ENCODE data around the gene KCND3.
"Not testable (repeated sequence)": the region's sequence is repeated elsewhere in the genome, so short reads cannot be mapped to it uniquely, and the experiment has no call there.

Gene KCND3

GRCh38 chr1:111818546-111818945 is 170.9 kb downstream of the KCND3 start:
- DNase-seq (ENCODE audit: low read depth in 3 of 3, low spot score in 1 of 3): no peak

GRCh38 chr1:111818081-111818480 is 171.4 kb downstream of the KCND3 start:
- no peak for DNase-seq (ENCODE audit: low read depth in 3 of 3, low spot score in 1 of 3)

GRCh38 chr1:111814642-111815041 is 174.8 kb downstream of the KCND3 start:
- no peak for DNase-seq (ENCODE audit: low read depth in 3 of 3, low spot score in 1 of 3)

GRCh38 chr1:111814305-111814628 is 175.2 kb downstream of the KCND3 start:
- no peak for DNase-seq (ENCODE audit: low read depth in 3 of 3, low spot score in 1 of 3)

GRCh38 chr1:111813440-111814304 is 175.8 kb downstream of the KCND3 start:
- DNase-seq (ENCODE audit: low read depth in 3 of 3, low spot score in 1 of 3): no peak

- DNase-seq (ENCODE audit: low read depth in 3 of 3, low spot score in 1 of 3): no peak
These were observed 177.2 kb downstream of the KCND3 start for GRCh38 chr1:111812306-111812705.

GRCh38 chr1:111811891-111812290 is 177.6 kb downstream of the KCND3 start:
- no peak for DNase-seq (ENCODE audit: low read depth in 3 of 3, low spot score in 1 of 3)

- DNase-seq (ENCODE audit: low read depth in 3 of 3, low spot score in 1 of 3): no peak
These were observed 184.2 kb downstream of the KCND3 start for GRCh38 chr1:111805251-111805650.

GRCh38 chr1:111804776-111805175 is 184.7 kb downstream of the KCND3 start:
- no peak for DNase-seq (ENCODE audit: low read depth in 3 of 3, low spot score in 1 of 3)

- no peak for DNase-seq (ENCODE audit: low read depth in 3 of 3, low spot score in 1 of 3)
These were observed 185.5 kb downstream of the KCND3 start for GRCh38 chr1:111803951-111804350.

GRCh38 chr1:111802984-111803383 is 186.5 kb downstream of the KCND3 start:
- no peak for DNase-seq (ENCODE audit: low read depth in 3 of 3, low spot score in 1 of 3)

GRCh38 chr1:111802110-111802509 is 187.4 kb downstream of the KCND3 start:
- DNase-seq (ENCODE audit: low read depth in 3 of 3, low spot score in 1 of 3): no peak

- no peak for DNase-seq (ENCODE audit: low read depth in 3 of 3, low spot score in 1 of 3)
These were observed 188.2 kb downstream of the KCND3 start for GRCh38 chr1:111801071-111801850.

GRCh38 chr1:111799722-111800121 is 189.7 kb downstream of the KCND3 start:
- DNase-seq (ENCODE audit: low read depth in 3 of 3, low spot score in 1 of 3): not testable (repeated sequence)

GRCh38 chr1:111798580-111798979 is 190.9 kb downstream of the KCND3 start:
- DNase-seq (ENCODE audit: low read depth in 3 of 3, low spot score in 1 of 3): no peak

- DNase-seq (ENCODE audit: low read depth in 3 of 3, low spot score in 1 of 3): no peak
These were observed 194.1 kb downstream of the KCND3 start for GRCh38 chr1:111795401-111795800.

GRCh38 chr1:111793923-111794322 is 195.5 kb downstream of the KCND3 start:
- DNase-seq (ENCODE audit: low read depth in 3 of 3, low spot score in 1 of 3): no peak

GRCh38 chr1:111792249-111792648 is 197.2 kb downstream of the KCND3 start:
- no peak for DNase-seq (ENCODE audit: low read depth in 3 of 3, low spot score in 1 of 3)

GRCh38 chr1:111791776-111792175 is 197.7 kb downstream of the KCND3 start:
- no peak for DNase-seq (ENCODE audit: low read depth in 3 of 3, low spot score in 1 of 3)

GRCh38 chr1:111789666-111790316 is 199.7 kb downstream of the KCND3 start:
- no peak for DNase-seq (ENCODE audit: low read depth in 3 of 3, low spot score in 1 of 3)

- DNase-seq (ENCODE audit: low read depth in 3 of 3, low spot score in 1 of 3): no peak
These were observed 200.3 kb downstream of the KCND3 start for GRCh38 chr1:111789142-111789541.

- DNase-seq (ENCODE audit: low read depth in 3 of 3, low spot score in 1 of 3): no peak
These were observed 202.7 kb downstream of the KCND3 start for GRCh38 chr1:111786669-111787207.

All from stimulated activated CD4-positive, alpha-beta T cell treated with anti-CD3 and anti-CD28 coated beads, TNF-alpha, amount 100 ng/mL, for 1 hour (primary cell).